ENCODE measurements around the gene FUZ.

The FUZ gene

GRCh38 chr19:49843265-49843664, 30.2 kb upstream of the FUZ start:
- Mint-ChIP-seq H3K4me3 (no peak overlapping the region), H3K9me3 (no peaks in the 10 kb centered on the region), H3K4me1 (peaks cover 5% of the 10 kb centered on the region), H3K27ac (no peak overlapping the region), H3K27me3 (no peaks in the 10 kb centered on the region)
- no peak for DNase-seq
- no peak for ATAC-seq

- Mint-ChIP-seq H3K27me3 (no peaks in the 10 kb centered on the region), H3K4me3 (no peak overlapping the region), H3K27ac (peak overlapping the region in 1 of 2 donors; percentile 93), H3K9me3 (no peaks in the 10 kb centered on the region), H3K4me1 (no peaks in the 10 kb centered on the region)
- DNase-seq (no peak), ATAC-seq (no peak)
Observed at GRCh38 chr19:49840736-49841249, 27.7 kb upstream of the FUZ start.

- Mint-ChIP-seq H3K4me1 (no peaks in the 10 kb centered on the region), H3K27ac (peak overlapping the region in 1 of 2 donors; percentile 93), H3K27me3 (no peaks in the 10 kb centered on the region)
Observed at GRCh38 chr19:49840321-49840720, 27.2 kb upstream of the FUZ start.

GRCh38 chr19:49839713-49840112, 26.6 kb upstream of the FUZ start:
- H3K27ac Mint-ChIP-seq = no peak overlapping the region

More at GRCh38 chr19:49840321-49840720, 27.2 kb upstream of the FUZ start:
- Mint-ChIP-seq H3K4me3 (no peak overlapping the region), H3K9me3 (no peaks in the 10 kb centered on the region)
- DNase-seq (no peak), ATAC-seq (no peak)

GRCh38 chr19:49838885-49839588, 25.9 kb upstream of the FUZ start:
- no peaks in the 10 kb centered on the region for H3K27me3 Mint-ChIP-seq
- no peaks in the 10 kb centered on the region for H3K9me3 Mint-ChIP-seq
- ATAC-seq (no peak), DNase-seq (no peak)
- H3K4me1 Mint-ChIP-seq = no peaks in the 10 kb centered on the region
- H3K4me3 Mint-ChIP-seq = no peak overlapping the region
- peak overlapping the region in 1 of 2 donors; percentile 3 for H3K27ac Mint-ChIP-seq

More at GRCh38 chr19:49839713-49840112, 26.6 kb upstream of the FUZ start:
- ATAC-seq (no peak), DNase-seq (no peak)
- Mint-ChIP-seq H3K4me1 (no peaks in the 10 kb centered on the region), H3K4me3 (no peak overlapping the region), H3K9me3 (no peaks in the 10 kb centered on the region), H3K27me3 (no peaks in the 10 kb centered on the region)

- H3K27ac Mint-ChIP-seq = peak overlapping the region in 1 of 2 donors; percentile 29
- ATAC-seq (no peak), DNase-seq (no peak)
- H3K27me3 Mint-ChIP-seq = no peaks in the 10 kb centered on the region
- H3K4me1 Mint-ChIP-seq = peaks cover 5% of the 10 kb centered on the region
- no peak overlapping the region for H3K4me3 Mint-ChIP-seq
- no peaks in the 10 kb centered on the region for H3K9me3 Mint-ChIP-seq
Observed at GRCh38 chr19:49837425-49837824, 24.3 kb upstream of the FUZ start.

GRCh38 chr19:49837009-49837310, 23.9 kb upstream of the FUZ start:
- peaks cover 8% of the 10 kb centered on the region for H3K4me1 Mint-ChIP-seq
- no peak for ATAC-seq
- H3K27ac Mint-ChIP-seq = peak overlapping the region in 1 of 2 donors; percentile 85
- H3K9me3 Mint-ChIP-seq = no peaks in the 10 kb centered on the region
- H3K4me3 Mint-ChIP-seq = no peak overlapping the region
- DNase-seq = no peak
- H3K27me3 Mint-ChIP-seq = no peaks in the 10 kb centered on the region

GRCh38 chr19:49836176-49837008, 23.3 kb upstream of the FUZ start:
- ATAC-seq (no peak), DNase-seq (no peak)
- Mint-ChIP-seq H3K27me3 (no peaks in the 10 kb centered on the region), H3K27ac (no peak overlapping the region), H3K9me3 (no peaks in the 10 kb centered on the region), H3K4me3 (no peak overlapping the region), H3K4me1 (peaks cover 8% of the 10 kb centered on the region)

GRCh38 chr19:49835562-49835961, 22.5 kb upstream of the FUZ start:
- H3K27me3 Mint-ChIP-seq = no peaks in the 10 kb centered on the region
- H3K9me3 Mint-ChIP-seq = no peaks in the 10 kb centered on the region
- H3K27ac Mint-ChIP-seq = no peak overlapping the region

GRCh38 chr19:49833599-49833998, 20.5 kb upstream of the FUZ start:
- peaks cover 8% of the 10 kb centered on the region for H3K4me1 Mint-ChIP-seq
- ATAC-seq = no peak
- no peak for DNase-seq
- no peak overlapping the region for H3K27ac Mint-ChIP-seq
- H3K27me3 Mint-ChIP-seq = no peaks in the 10 kb centered on the region
- H3K4me3 Mint-ChIP-seq = no peak overlapping the region
- no peaks in the 10 kb centered on the region for H3K9me3 Mint-ChIP-seq

More at GRCh38 chr19:49835562-49835961, 22.5 kb upstream of the FUZ start:
- ATAC-seq (peak; percentile 43), DNase-seq (no peak)
- peaks cover 8% of the 10 kb centered on the region for H3K4me1 Mint-ChIP-seq
- peak overlapping the region in 1 of 2 donors; percentile 31 for H3K4me3 Mint-ChIP-seq

- no peak for DNase-seq
- no peak for ATAC-seq
- H3K4me3 Mint-ChIP-seq = no peak overlapping the region
- H3K4me1 Mint-ChIP-seq = peaks cover 8% of the 10 kb centered on the region
- H3K27me3 Mint-ChIP-seq = no peaks in the 10 kb centered on the region
- H3K9me3 Mint-ChIP-seq = no peaks in the 10 kb centered on the region
- H3K27ac Mint-ChIP-seq = peak overlapping the region; percentile 11 to 67
Observed at GRCh38 chr19:49832556-49832955, 19.5 kb upstream of the FUZ start.

GRCh38 chr19:49831592-49831991, 18.5 kb upstream of the FUZ start:
- H3K4me1 Mint-ChIP-seq = peaks cover 10% of the 10 kb centered on the region
- no peaks in the 10 kb centered on the region for H3K9me3 Mint-ChIP-seq
- DNase-seq (no peak), ATAC-seq (no peak)
- H3K4me3 Mint-ChIP-seq = no peak overlapping the region
- no peak overlapping the region for H3K27ac Mint-ChIP-seq
- no peaks in the 10 kb centered on the region for H3K27me3 Mint-ChIP-seq

- ATAC-seq = peak; percentile 12
- H3K9me3 Mint-ChIP-seq = no peaks in the 10 kb centered on the region
Observed at GRCh38 chr19:49830766-49831165, 17.7 kb upstream of the FUZ start.

GRCh38 chr19:49829721-49830120, 16.6 kb upstream of the FUZ start:
- Mint-ChIP-seq H3K27ac (no peak overlapping the region), H3K27me3 (no peaks in the 10 kb centered on the region)

More at GRCh38 chr19:49830766-49831165, 17.7 kb upstream of the FUZ start:
- Mint-ChIP-seq H3K27me3 (no peaks in the 10 kb centered on the region), H3K4me3 (no peak overlapping the region), H3K4me1 (peaks cover 16% of the 10 kb centered on the region), H3K27ac (peak overlapping the region in 1 of 2 donors; percentile 54)
- DNase-seq = no peak

GRCh38 chr19:49829200-49829599, 16.1 kb upstream of the FUZ start:
- no peak overlapping the region for H3K27ac Mint-ChIP-seq
- ATAC-seq (no peak), DNase-seq (no peak)
- no peaks in the 10 kb centered on the region for H3K27me3 Mint-ChIP-seq
- no peak overlapping the region for H3K4me3 Mint-ChIP-seq
- peaks cover 16% of the 10 kb centered on the region for H3K4me1 Mint-ChIP-seq
- H3K9me3 Mint-ChIP-seq = no peaks in the 10 kb centered on the region

More at GRCh38 chr19:49829721-49830120, 16.6 kb upstream of the FUZ start:
- no peak for ATAC-seq
- DNase-seq = no peak
- Mint-ChIP-seq H3K4me3 (no peak overlapping the region), H3K4me1 (peaks cover 16% of the 10 kb centered on the region), H3K9me3 (no peaks in the 10 kb centered on the region)

GRCh38 chr19:49827034-49827433, 13.9 kb upstream of the FUZ start:
- Mint-ChIP-seq H3K27ac (no peak overlapping the region), H3K9me3 (no peaks in the 10 kb centered on the region), H3K4me3 (no peak overlapping the region), H3K4me1 (peaks cover 8% of the 10 kb centered on the region), H3K27me3 (no peaks in the 10 kb centered on the region)
- DNase-seq = no peak
- no peak for ATAC-seq
